H1 (cell line): ENCODE data around the gene NLRX1. TPM values are rescaled to one million over a fixed set of nuclear protein-coding genes. Genes with fewer than 3 reads are reported as not detected.
"Not testable (repeated sequence)": the region's sequence is repeated elsewhere in the genome, so short reads cannot be mapped to it uniquely, and the experiment has no call there.

Experiments
- CTCF ChIA-PET: fragments of 300-600 bp; sonication (Branson Sonifier 250); formaldehyde crosslinking; loops from one replicate; lab custom pipeline; 2021; ENCODE audit not compliant: partially characterized antibody; lab: Charles Lee
- POLR2A ChIA-PET: fragments of 300-600 bp; sonication (Branson Sonifier 250); formaldehyde crosslinking; loops from one replicate; lab custom pipeline; 2021; ENCODE audit warnings: inconsistent platforms; ENCODE audit not compliant: partially characterized antibody; lab: Charles Lee
- DNase-seq, 2 experiments: peaks; one replicate each; pipeline versions ENCODE4 v3.0.0 to v3.0.0-alpha.2; 2010 to 2022; ENCODE audit warnings: low spot score in 2 of 2, low read depth in 1 of 2, mixed read lengths in 1 of 2
- FAIRE-seq: peaks from 2 replicates; lab custom pipeline; 2011; peaks lifted over from hg19 to GRCh38; lab: Jason Lieb, UNC
- H2AFZ ChIP-seq: 2 replicates; pipeline ENCODE4 v1.8.1; 2012; ENCODE audit warnings: low read length, inconsistent platforms
- H2AK5ac ChIP-seq: 2 replicates; pipeline ENCODE4 v1.6.1; 2013; ENCODE audit warnings: low read depth, low read length
- H2BK120ac ChIP-seq: replicated peaks from 2 replicates; pipeline ENCODE3; 2013; ENCODE audit warnings: low read depth, low read length, inconsistent platforms
- H2BK12ac ChIP-seq: 2 replicates; pipeline ENCODE4 v1.6.1; 2013; ENCODE audit warnings: low read depth, low read length
- H2BK15ac ChIP-seq: 2 replicates; pipeline ENCODE4 v1.6.1; 2013; ENCODE audit warnings: low read length
- H2BK20ac ChIP-seq: 2 replicates; pipeline ENCODE4 v1.6.1; 2013; ENCODE audit warnings: low read length
- H2BK5ac ChIP-seq: 2 replicates; pipeline ENCODE4 v1.6.1; 2013; ENCODE audit warnings: low read depth, low read length
- H3K14ac ChIP-seq: 2 replicates; pipeline ENCODE4 v1.6.1; 2013; ENCODE audit warnings: inconsistent platforms; ENCODE audit not compliant: insufficient read length
- H3K18ac ChIP-seq: 2 replicates; pipeline ENCODE4 v1.6.1; 2013; ENCODE audit warnings: low read length; ENCODE audit errors: extremely low read depth
- H3K23ac ChIP-seq: 2 replicates; pipeline ENCODE4 v1.6.1; 2013; ENCODE audit warnings: inconsistent platforms; ENCODE audit not compliant: insufficient read length
- H3K23me2 ChIP-seq: 2 replicates; pipeline ENCODE4 v1.6.1; 2013; ENCODE audit warnings: low read depth, low read length
- H3K27ac ChIP-seq: 2 replicates; pipeline ENCODE4 v1.6.1; 2011; ENCODE audit warnings: low read depth, low read length, inconsistent platforms
- H3K27me3 ChIP-seq, 4 experiments: replicated peaks in 1 of 4; 1 replicate in 1 of 4; 2 replicates in 3 of 4; pipeline versions ENCODE4 v1.6.1 to v1.8.1; 2011 to 2013; ENCODE audit warnings: low read length in 3 of 4, mild to moderate bottlenecking in 3 of 4, inconsistent platforms in 2 of 4, mixed read lengths in 2 of 4, moderate library complexity in 1 of 4; ENCODE audit not compliant: control insufficient read depth in 3 of 4, insufficient read depth in 3 of 4; ENCODE audit errors: extremely low read depth in 1 of 4
- H3K36me3 ChIP-seq, 4 experiments: 2 replicates each; pipeline versions ENCODE4 v1.6.1 to v1.8.1; 2011 to 2013; ENCODE audit warnings: mild to moderate bottlenecking in 4 of 4, low read length in 3 of 4, moderate library complexity in 2 of 4, control low read depth in 1 of 4, inconsistent platforms in 1 of 4; ENCODE audit not compliant: insufficient read depth in 4 of 4, control insufficient read depth in 2 of 4
- H3K4ac ChIP-seq: replicated peaks from 2 replicates; pipeline ENCODE3; 2013; ENCODE audit warnings: low read length, low read depth, mixed read lengths, inconsistent platforms; ENCODE audit not compliant: insufficient read length
- H3K4me1 ChIP-seq, 4 experiments: replicated peaks in 1 of 4; 1 replicate in 1 of 4; 2 replicates in 3 of 4; pipeline versions ENCODE4 v1.6.1 to v1.8.1; 2011 to 2013; ENCODE audit warnings: low read length in 3 of 4, inconsistent platforms in 2 of 4, mixed read lengths in 1 of 4; ENCODE audit not compliant: insufficient read depth in 4 of 4, control insufficient read depth in 3 of 4
- H3K4me2 ChIP-seq, 2 experiments: 2 replicates each; pipeline versions ENCODE4 v1.6.1 to v1.8.1; 2011 to 2013; ENCODE audit warnings: low read depth in 2 of 2, low read length in 2 of 2, control low read depth in 1 of 2, inconsistent platforms in 1 of 2, mild to moderate bottlenecking in 1 of 2; ENCODE audit not compliant: insufficient read depth in 1 of 2
- H3K4me3 ChIP-seq, 4 experiments: fragments of 200-600, 300-600 bp in 1 of 4; sonication (generic), shearing (Covaris generic), sonication (Bioruptor Twin) in 1 of 4; 2 replicates each; pipeline versions ENCODE4 v1.5.1 to v1.8.1; 2011 to 2016; ENCODE audit warnings: low read length in 4 of 4, low read depth in 3 of 4, control low read depth in 2 of 4, inconsistent platforms in 2 of 4, mild to moderate bottlenecking in 2 of 4, mixed read lengths in 1 of 4, moderate library complexity in 1 of 4; ENCODE audit not compliant: insufficient read depth in 2 of 4; ENCODE audit errors: extremely low read depth in 1 of 4
- H3K56ac ChIP-seq: replicated peaks from 2 replicates; pipeline ENCODE3; 2013; ENCODE audit warnings: low read depth, mild to moderate bottlenecking, mixed read lengths, low read length, inconsistent platforms; ENCODE audit not compliant: insufficient read length
- H3K79me1 ChIP-seq: 2 replicates; pipeline ENCODE4 v1.6.1; 2013; ENCODE audit warnings: low read depth, low read length, control low read depth
- H3K79me2 ChIP-seq, 2 experiments: 2 replicates each; pipeline versions ENCODE4 v1.6.1 to v1.8.1; 2012 to 2013; ENCODE audit warnings: low read length in 2 of 2, mild to moderate bottlenecking in 2 of 2, inconsistent platforms in 1 of 2; ENCODE audit not compliant: insufficient read depth in 2 of 2, control insufficient read depth in 1 of 2
- H3K9ac ChIP-seq, 4 experiments: replicated peaks in 1 of 4; 1 replicate in 1 of 4; 2 replicates in 3 of 4; pipeline versions ENCODE4 v1.6.1 to v1.8.1; 2011 to 2013; ENCODE audit warnings: low read depth in 3 of 4, low read length in 3 of 4, control low read depth in 2 of 4, mild to moderate bottlenecking in 2 of 4, moderate library complexity in 2 of 4, inconsistent platforms in 1 of 4; ENCODE audit errors: extremely low read depth in 1 of 4
- H3K9me3 ChIP-seq, 2 experiments: 2 replicates each; pipeline versions ENCODE4 v1.6.1 to v1.8.1; 2012 to 2013; ENCODE audit warnings: mild to moderate bottlenecking in 2 of 2, moderate library complexity in 2 of 2, control low read depth in 1 of 2, inconsistent platforms in 1 of 2, low read depth in 1 of 2, low read length in 1 of 2, mixed read lengths in 1 of 2; ENCODE audit not compliant: insufficient read depth in 2 of 2
- H4K20me1 ChIP-seq, 2 experiments: replicated peaks in 1 of 2; 2 replicates each; pipeline versions ENCODE3 to v1.8.1; 2011 to 2013; ENCODE audit warnings: inconsistent platforms in 2 of 2, low read length in 2 of 2, mild to moderate bottlenecking in 1 of 2; ENCODE audit not compliant: insufficient read depth in 2 of 2, control insufficient read depth in 1 of 2
- H4K5ac ChIP-seq: 2 replicates; pipeline ENCODE4 v1.6.1; 2013; ENCODE audit warnings: low read length, low read depth, mixed read lengths, inconsistent platforms; ENCODE audit not compliant: insufficient read length
- H4K8ac ChIP-seq: 2 replicates; pipeline ENCODE4 v1.8.0; 2013; ENCODE audit warnings: mild to moderate bottlenecking, moderate library complexity, low read length, inconsistent platforms; ENCODE audit not compliant: insufficient read depth; ENCODE audit errors: extremely low read depth
- H4K91ac ChIP-seq: replicated peaks from 2 replicates; pipeline ENCODE3; 2013; ENCODE audit warnings: low read length, mixed read lengths, inconsistent platforms; ENCODE audit not compliant: insufficient read length
- WGBS, 2 experiments: shearing (Covaris generic) in 1 of 2; methylation state at CpG; one replicate each; pipeline versions ENCODE4 v1.1.6 to v1.1.7; 2013 to 2015; ENCODE audit warnings: low lambda C conversion rate in 2 of 2, mixed read lengths in 2 of 2, inconsistent platforms in 1 of 2, low coverage in 1 of 2, missing lambda C conversion rate in 1 of 2; ENCODE audit not compliant: insufficient replicate concordance in 2 of 2, insufficient coverage in 1 of 2, insufficient read length in 1 of 2; ENCODE audit errors: extremely low coverage in 1 of 2, missing lambda C conversion rate in 1 of 2; 5-methylcytosine and 5-hydroxymethylcytosine counted together
- polyA plus RNA-seq, 7 experiments: library from polyadenylated mRNA; depleted of rRNA in 3 of 7; stranded (reverse) in 5 of 7; unstranded in 2 of 7; fragments of >200 nt in 5 of 7; fragments of 200-250 nt in 2 of 7; gene quantifications; 1 replicate in 5 of 7; 2 replicates in 1 of 7; 4 replicates in 1 of 7; pipeline versions ENCODE4 v1.2.1 to v1.2.3, GENCODE V29; 2011 to 2013; ENCODE audit warnings: missing spikeins in 2 of 7, mixed read lengths in 2 of 7
- total RNA-seq: library from RNA; stranded (reverse); fragmentation: NEBNext Ultra II Directional; extraction: Animal tissue kit (Norgen Biotek cat#: 25700); gene quantifications from 2 replicates; pipeline ENCODE4 v1.2.1, GENCODE V29; 2021

Gene NLRX1
- total and polyA plus RNA-seq, 2 of the 8 experiments (the other 6 are each of a cell fraction or from before 2014, with no cell fraction given): 13.2 to 18.6 TPM

DNA sequence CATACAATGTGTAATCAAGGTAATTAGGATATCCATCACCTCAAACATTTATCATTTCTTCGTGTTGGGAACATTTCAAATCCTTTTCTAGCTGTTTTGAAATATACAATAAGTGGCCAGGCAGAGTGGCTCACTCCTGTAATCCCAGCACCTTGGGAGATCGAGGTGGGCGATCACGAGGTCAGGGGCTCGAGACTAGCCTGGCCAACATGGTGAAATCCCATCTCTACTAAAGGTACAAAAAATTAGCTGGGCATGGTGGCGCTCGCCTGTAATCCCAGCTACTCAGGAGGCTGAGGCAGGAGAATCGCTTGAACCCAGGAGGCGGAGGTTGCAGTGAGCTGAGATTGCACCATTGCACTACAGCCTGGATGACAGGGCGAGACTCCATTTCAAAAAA is 29.2 kb upstream of the NLRX1 start:
- H2BK5ac ChIP-seq, H2BK15ac ChIP-seq, H4K5ac ChIP-seq, H3K23me2 ChIP-seq, H4K91ac ChIP-seq, H2AFZ ChIP-seq, H3K36me3 ChIP-seq, H4K8ac ChIP-seq, H3K4me2 ChIP-seq, H3K4me3 ChIP-seq, H4K20me1 ChIP-seq, H2BK12ac ChIP-seq, H3K27ac ChIP-seq, H3K79me2 ChIP-seq, H3K23ac ChIP-seq, H3K4ac ChIP-seq, H3K27me3 ChIP-seq, DNase-seq, FAIRE-seq, POLR2A ChIA-PET, H2BK120ac ChIP-seq, H3K9me3 ChIP-seq, H3K56ac ChIP-seq, H3K14ac ChIP-seq, H3K79me1 ChIP-seq, H3K4me1 ChIP-seq, H2AK5ac ChIP-seq, H3K9ac ChIP-seq, H2BK20ac ChIP-seq, H3K18ac ChIP-seq: not testable (repeated sequence)
- CTCF ChIA-PET: interaction anchor here (1.4 to 23.6 kb wide), 4 partner anchors 15 to 184 kb away, joined by 4 to 389 read pairs (median 234); partner anchors contain the start of genes CBL, NHERF4 and NLRX1
- 83% methylated on average over 10 of the region's 10 CpGs; no CpG with 5 or more reads in 1 of the 2 experiments for WGBS, 2 experiments
